SJSA1 (cell line): ENCODE results near the gene ZBTB9. TPM values are rescaled to one million over a fixed set of nuclear protein-coding genes. Genes with fewer than 3 reads are reported as not detected.

ENCODE experiments used
- DNase-seq, 2 experiments: peaks; one replicate each; pipeline ENCODE4 v3.0.0-alpha.2; 2015 to 2020; ENCODE audit warnings: low spot score in 2 of 2, low read depth in 1 of 2
- H3K27ac ChIP-seq: fragments of 250-450 bp; sonication (Bioruptor Pico); 2 replicates; pipeline ENCODE4 v1.5.1; 2020; ENCODE audit warnings: mild to moderate bottlenecking, moderate library complexity
- H3K27me3 ChIP-seq: fragments of 250-450 bp; sonication (Bioruptor Pico); replicated peaks from 2 replicates; pipeline ENCODE4 v1.5.1; 2020; ENCODE audit warnings: mild to moderate bottlenecking, moderate library complexity
- H3K36me3 ChIP-seq: fragments of 250-450 bp; sonication (Bioruptor Pico); 2 replicates; pipeline ENCODE4 v1.5.1; 2020; ENCODE audit warnings: mild to moderate bottlenecking
- H3K4me1 ChIP-seq: fragments of 250-450 bp; sonication (Bioruptor Pico); replicated peaks from 2 replicates; pipeline ENCODE4 v1.6.1; 2021; ENCODE audit warnings: mild to moderate bottlenecking
- H3K4me3 ChIP-seq: fragments of 250-450 bp; sonication (Bioruptor Pico); 2 replicates; pipeline ENCODE4 v1.5.1; 2020; ENCODE audit warnings: mild to moderate bottlenecking
- H3K9me3 ChIP-seq: fragments of 250-450 bp; sonication (Bioruptor Pico); replicated peaks from 2 replicates; pipeline ENCODE4 v1.5.1; 2020; ENCODE audit warnings: mild to moderate bottlenecking
- total RNA-seq: library from RNA; depleted of rRNA; stranded (reverse); fragments of >200 nt; shearing (Covaris generic); gene quantifications from 2 replicates; pipeline ENCODE4 v1.2.3, GENCODE V29; 2014

Gene ZBTB9
- total RNA-seq, 1 experiment from 2014 or later, result 4.4 TPM

DNA sequence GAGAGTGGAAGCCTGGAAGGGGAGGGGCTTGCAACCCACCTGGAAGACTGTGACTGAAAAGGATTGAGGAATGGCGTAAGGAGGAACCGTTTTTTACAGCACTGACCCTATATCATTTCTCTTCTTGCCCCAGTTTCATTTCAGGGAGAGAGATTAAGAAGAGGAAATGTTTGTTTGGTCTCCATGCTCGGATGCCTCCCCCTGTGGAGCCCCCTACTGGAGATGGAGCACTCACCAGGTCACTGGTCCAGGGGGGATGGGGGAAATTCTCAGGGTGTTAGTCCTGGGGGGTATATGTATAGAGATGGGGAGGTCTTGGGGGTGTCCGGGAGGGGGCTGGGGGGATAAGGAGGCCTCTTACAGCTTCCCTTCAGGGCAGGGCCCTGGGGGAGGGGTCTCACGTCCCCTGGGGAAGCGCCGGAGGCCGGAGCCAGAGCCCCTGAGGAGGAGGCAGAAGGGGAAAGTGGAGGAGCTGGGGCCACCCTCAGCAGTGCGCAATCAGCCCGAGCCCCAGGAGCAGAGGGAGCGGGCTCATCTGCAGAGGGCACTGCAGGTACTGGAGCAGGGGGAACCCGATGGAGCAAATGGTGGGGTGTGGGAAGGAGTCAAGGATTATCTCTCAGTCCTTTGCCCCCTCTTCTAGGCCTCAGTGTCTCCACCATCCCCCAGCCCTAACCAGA, 39.6 kb upstream of the ZBTB9 start:
- H3K9me3 ChIP-seq, result no peaks in the 10 kb centered on the region; the same call in 1 of the 2 replicates
- DNase-seq, result no peak
- peaks cover 49% of the 10 kb centered on the region for H3K36me3 ChIP-seq
- no peaks in the 10 kb centered on the region for H3K27me3 ChIP-seq
- peaks cover 42% of the 10 kb centered on the region for H3K4me1 ChIP-seq
- no peak overlapping the region for H3K27ac ChIP-seq
- H3K4me3 ChIP-seq, result no peak overlapping the region

DNA sequence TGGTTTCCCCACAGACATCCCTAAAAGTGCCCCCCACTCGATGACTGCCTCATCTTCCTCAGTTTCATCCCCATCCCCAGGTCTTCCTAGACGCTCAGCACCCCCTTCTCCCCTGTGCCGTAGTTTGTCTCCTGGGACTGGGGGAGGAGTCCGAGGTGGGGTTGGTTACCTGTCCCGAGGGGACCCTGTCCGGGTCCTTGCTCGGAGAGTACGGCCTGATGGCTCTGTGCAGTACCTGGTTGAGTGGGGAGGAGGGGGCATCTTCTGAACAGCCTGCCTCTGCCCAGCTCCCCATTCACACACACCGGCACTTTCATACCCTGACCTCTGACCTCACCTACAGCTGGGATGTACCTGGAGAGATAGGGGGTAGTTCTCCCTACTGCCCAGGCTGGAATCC, 38.5 kb upstream of the ZBTB9 start:
- H3K27ac ChIP-seq, result no peak overlapping the region

DNA sequence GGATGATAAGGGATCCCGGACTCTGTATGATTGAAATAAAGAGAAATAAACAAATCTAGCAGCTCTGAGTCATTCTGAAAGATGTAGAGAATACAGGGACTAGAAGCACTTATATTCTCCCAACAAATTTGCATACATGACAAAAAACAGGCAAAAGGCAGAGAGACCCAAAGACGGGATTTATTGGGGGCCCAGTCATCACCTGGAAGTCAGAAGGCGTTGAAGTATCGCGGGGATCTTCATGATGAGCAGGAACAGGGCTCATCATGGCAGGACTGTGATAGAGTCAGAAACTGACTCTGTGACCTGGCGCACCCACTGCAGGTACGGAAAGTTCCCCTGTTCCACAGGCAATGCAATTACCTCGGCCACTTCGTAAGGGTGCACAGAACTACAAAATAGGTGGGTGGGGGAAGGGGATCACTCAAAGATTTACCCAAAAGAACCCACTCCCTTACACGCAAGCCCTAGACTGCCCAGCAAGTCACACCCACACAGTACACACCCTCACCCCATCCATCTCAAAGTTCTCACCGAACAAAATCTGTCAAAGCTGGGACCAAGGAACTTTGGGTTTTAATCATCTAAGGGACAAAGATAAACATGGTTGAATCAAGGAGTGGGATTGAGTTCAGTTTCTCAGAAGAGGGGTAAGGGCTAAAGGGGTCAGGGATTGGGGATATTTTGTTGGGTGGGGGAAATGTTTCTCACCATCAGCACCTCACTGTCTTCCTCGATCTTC, 37.8 kb upstream of the ZBTB9 start:
- Histone ChIP-seq H3K27ac (peak overlapping the region; percentile 78), H3K36me3 (peaks cover 44% of the 10 kb centered on the region), H3K4me3 (peak overlapping the region; percentile 52), H3K9me3 (no peaks in the 10 kb centered on the region; the same call in 1 of the 2 replicates), H3K27me3 (no peaks in the 10 kb centered on the region), H3K4me1 (peaks cover 36% of the 10 kb centered on the region)
- DNase-seq, result peak in 1 of 2 experiments; percentile 21

More for the DNA sequence above, 38.5 kb upstream of the ZBTB9 start:
- no peaks in the 10 kb centered on the region; the same call in 1 of the 2 replicates for H3K9me3 ChIP-seq
- no peak for DNase-seq
- H3K4me1 ChIP-seq, result peaks cover 39% of the 10 kb centered on the region
- peaks cover 44% of the 10 kb centered on the region for H3K36me3 ChIP-seq
- no peaks in the 10 kb centered on the region for H3K27me3 ChIP-seq
- no peak overlapping the region for H3K4me3 ChIP-seq

DNA sequence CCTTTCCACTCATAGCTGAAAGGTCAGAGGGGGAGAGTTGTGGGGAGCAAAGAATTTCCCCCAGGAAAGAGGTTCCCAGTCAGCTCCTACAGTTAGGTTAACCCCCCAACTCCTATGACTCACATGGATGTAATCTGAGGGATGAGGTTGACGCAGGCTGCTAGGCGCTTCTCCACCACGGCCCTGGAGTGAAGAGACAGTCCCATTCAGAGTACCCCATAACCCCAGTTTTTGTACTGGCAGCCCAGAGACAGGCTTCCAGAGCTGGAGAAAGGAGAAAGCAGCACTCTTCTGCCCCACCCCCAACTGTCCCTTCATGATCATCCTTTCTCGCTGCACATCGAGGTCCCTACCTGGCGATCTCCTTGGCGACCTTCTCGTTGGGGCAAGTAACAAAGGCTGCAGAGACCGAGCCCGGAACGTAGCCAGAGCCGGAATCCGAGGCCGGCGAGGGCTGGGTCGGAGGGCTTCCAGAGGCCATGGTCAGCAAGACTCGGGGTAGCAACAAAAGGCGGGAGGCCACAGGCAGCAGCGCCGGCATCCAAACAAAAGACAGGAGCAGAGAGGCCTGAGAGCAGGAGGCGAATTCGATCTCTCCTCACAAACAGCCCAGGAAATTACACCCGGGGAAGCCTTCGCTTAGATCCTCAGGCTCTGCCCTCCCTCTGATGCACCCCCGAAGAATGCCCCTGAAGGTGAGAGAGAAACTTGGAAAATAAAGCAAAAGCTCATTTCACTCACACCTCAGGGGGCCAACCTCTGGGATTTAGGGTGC, 37.1 kb upstream of the ZBTB9 start:
- H3K27ac ChIP-seq, result peak overlapping the region; percentile 78
- no peaks in the 10 kb centered on the region for H3K27me3 ChIP-seq
- no peaks in the 10 kb centered on the region; the same call in 1 of the 2 replicates for H3K9me3 ChIP-seq
- H3K4me3 ChIP-seq, result peak overlapping the region; percentile 52
- H3K4me1 ChIP-seq, result peaks cover 33% of the 10 kb centered on the region
- peaks cover 42% of the 10 kb centered on the region for H3K36me3 ChIP-seq
- peak; percentile 75 to 77 for DNase-seq

DNA sequence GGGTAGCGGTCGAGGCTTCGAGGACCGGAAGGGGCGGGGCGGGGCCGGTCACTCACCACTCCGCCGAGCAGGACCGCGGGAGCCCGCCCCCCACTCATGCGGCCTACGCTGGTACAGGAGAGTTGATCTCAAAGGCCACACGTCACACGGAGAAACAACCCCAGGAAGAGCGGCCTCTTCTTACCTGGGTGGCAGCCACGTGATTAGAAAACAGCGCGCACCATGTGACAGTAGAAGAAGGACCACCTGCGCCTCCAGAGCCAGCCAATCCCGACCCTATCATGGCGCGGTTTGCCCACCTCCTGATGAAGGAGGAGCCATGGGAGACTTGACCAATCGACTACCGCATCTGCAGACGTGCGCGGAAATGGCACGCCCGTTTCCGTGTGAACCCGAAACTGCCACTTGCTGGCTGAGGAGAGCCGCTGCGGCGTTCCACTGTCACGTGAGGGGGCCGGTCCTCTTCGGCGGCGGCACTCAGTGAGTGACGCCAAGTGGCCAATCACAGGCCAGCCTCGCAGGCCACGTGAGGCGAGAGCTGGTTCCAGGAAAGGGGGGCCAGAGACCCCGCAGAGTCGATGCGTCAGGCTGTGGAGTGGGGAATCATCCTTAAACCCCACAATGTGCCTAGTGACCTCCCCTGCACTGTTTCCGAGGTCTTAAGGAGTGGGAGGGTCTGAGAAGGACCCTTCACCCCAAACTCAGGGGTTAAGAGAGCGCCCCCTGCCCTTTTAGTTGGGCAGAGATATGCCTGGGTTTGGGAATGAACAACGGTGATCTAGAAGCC, 36.3 kb upstream of the ZBTB9 start, which contains the start of gene CUTA:
CUTA (minus strand) TSS at position 205 of the 787 bp plus-strand sequence; CDS start at position 98, 107 bp downstream.
- Histone ChIP-seq H3K27me3 (no peaks in the 10 kb centered on the region), H3K36me3 (peaks cover 34% of the 10 kb centered on the region), H3K4me3 (peak within 1 kb of the TSS; percentile 52), H3K4me1 (peaks cover 33% of the 10 kb centered on the region), H3K27ac (peak within 1 kb of the TSS; percentile 78), H3K9me3 (no peaks in the 10 kb centered on the region; the same call in 1 of the 2 replicates)
- peak; percentile 99 for DNase-seq

DNA sequence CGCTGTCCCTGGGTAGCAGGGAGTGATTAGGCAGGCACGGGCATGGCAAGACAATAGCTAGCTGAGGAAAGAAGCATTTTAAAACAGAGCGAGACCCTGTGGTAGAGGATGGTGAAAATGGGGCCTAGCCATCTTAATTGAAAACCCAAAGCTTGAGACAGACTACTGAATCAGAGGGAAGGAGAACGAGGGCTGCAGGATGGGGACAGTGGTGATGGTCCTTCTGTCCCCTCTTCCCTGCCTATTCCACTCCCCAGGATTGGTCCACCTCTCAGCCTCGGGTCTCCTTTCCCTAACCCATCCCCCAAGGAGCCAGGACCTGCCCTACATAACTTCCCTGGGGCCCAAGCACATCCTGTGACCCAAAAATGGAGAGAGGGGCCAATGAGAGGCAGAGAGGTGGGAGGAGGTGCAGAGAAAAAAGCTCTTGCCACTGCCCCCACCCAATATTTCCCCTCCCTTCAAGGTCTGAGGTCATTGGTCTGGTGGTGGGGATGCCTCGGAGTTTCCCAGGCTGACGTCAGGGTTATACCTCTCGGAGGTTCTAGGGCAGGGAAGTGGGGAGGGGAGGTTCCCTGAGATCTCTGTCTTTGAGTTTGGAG, 35.6 kb upstream of the ZBTB9 start:
- DNase-seq, result peak in 1 of 2 experiments; percentile 42

DNA sequence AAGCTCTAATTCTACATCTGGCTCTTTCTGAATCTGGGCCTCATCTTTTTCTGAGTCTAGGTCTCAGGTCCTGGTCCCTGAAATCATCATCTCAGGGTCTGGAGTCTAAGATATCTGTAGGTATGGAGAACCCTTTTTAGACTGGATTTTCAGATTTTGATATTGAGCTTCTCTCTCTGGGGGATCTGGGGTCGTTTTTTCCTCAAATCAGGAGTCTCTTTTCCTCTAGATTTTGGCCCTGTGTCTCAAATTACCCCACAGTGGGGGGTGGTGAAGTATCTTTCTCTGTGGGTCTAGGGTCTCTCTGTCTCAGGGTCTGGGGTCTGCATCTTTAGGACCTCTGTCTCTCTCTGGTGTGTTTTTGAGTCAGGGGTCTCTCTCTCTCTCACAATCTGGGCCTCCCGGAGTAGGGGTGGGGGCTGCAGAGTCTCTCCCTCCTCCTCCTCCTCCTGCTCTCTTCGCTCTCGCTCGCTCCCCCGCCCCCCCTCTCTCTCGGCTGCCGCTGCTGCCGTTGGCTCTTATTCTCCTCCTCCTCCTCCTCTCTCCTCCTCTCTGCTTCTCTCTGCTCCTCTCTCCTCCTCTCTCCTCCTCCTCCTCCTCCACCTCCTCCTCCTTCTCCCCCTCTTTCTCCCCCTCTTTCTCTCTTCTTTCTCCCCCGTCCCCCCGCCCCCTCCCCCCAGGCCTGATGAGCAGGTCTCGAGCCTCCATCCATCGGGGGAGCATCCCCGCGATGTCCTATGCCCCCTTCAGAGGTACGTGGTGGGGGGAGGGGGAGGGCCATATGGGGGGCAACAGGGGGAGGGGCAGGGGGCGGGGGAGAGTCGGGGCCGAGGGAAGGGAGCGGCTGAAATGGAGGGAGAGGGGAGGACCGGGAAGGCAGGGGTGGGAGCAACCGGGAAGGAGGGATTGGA, 34.5 kb upstream of the ZBTB9 start, which contains the start of gene SYNGAP1:
SYNGAP1 (plus strand) TSS at position 486 of the 911 bp plus-strand sequence; CDS start at position 686, 200 bp downstream.
- no peaks in the 10 kb centered on the region for H3K27me3 ChIP-seq
- peak in 1 of 2 experiments; percentile 57 for DNase-seq
- H3K9me3 ChIP-seq, result no peaks in the 10 kb centered on the region; the same call in 1 of the 2 replicates
- H3K36me3 ChIP-seq, result peaks cover 19% of the 10 kb centered on the region
- peaks cover 38% of the 10 kb centered on the region for H3K4me1 ChIP-seq
- peak within 1 kb of the TSS; percentile 77 for H3K27ac ChIP-seq
- H3K4me3 ChIP-seq, result peak within 1 kb of the TSS; percentile 19; the same call in 1 of the 2 replicates

More for the DNA sequence above, 35.6 kb upstream of the ZBTB9 start:
- Histone ChIP-seq H3K4me3 (peak overlapping the region; percentile 52), H3K9me3 (no peaks in the 10 kb centered on the region; the same call in 1 of the 2 replicates), H3K27ac (peak overlapping the region; percentile 77), H3K4me1 (peaks cover 33% of the 10 kb centered on the region), H3K36me3 (peaks cover 27% of the 10 kb centered on the region), H3K27me3 (no peaks in the 10 kb centered on the region)

DNA sequence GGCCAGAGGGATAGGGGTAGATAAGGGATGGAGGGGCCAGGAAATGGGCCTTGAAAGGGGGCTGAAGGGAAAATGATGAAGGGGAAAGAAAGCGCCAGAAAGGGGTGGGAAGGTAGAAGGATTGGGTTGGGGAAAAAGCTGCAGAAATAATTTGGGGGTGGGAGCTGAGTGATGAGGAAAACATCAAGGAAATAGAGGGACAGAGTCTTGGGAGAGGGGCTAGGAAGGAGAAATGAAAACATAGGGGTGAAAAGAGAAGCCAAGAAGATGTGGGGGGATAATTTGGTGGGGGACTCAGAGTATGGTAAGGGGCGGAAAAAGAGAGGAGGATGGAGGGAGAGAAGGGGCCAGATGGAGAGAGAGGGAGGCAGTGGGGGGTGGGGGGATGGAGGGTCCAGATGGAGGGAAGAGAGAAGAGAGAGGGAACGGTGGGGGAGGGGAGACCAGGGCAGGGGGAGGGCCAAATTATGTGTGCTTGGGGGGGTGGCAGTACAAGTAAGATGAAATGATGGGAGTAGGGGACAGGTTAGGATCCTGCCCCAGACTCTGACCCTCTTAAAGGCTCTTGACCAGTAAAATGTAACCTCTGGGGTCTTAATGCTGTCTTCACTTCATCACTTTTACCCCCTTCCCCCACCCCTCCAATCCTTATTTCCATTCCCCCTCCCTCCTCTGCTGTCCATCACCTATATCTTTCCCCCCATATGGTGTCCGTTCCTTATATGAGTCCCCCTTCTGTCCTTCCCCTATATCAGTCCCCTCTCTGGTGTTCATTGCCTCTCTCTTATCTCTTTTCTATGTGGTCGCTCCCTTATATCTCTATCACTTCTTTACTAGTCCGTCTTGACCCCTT, 33.7 kb upstream of the ZBTB9 start:
- Histone ChIP-seq H3K27me3 (no peaks in the 10 kb centered on the region), H3K9me3 (no peaks in the 10 kb centered on the region; the same call in 1 of the 2 replicates), H3K4me1 (peaks cover 40% of the 10 kb centered on the region), H3K27ac (no peak overlapping the region), H3K36me3 (peaks cover 11% of the 10 kb centered on the region), H3K4me3 (no peak overlapping the region)
- peak in 1 of 2 experiments; percentile 36 for DNase-seq

DNA sequence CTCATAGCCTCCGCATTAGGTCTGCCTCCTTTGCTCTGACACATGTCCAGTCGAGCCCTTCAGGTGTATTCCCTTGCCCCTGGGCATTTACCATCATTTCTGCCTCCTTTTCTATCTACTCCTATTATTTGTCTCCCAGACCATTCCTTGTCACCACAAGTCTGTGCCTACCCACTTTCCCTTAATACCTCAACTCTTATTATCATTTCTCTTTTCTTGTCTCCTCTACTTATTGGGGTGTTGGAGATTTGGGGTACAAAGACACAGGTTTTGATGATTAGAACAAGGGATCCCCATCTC, 33.1 kb upstream of the ZBTB9 start:
- no peaks in the 10 kb centered on the region; the same call in 1 of the 2 replicates for H3K9me3 ChIP-seq
- H3K4me3 ChIP-seq, result no peak overlapping the region
- DNase-seq, result no peak
- H3K27me3 ChIP-seq, result no peaks in the 10 kb centered on the region
- H3K36me3 ChIP-seq, result peaks cover 6% of the 10 kb centered on the region
- H3K27ac ChIP-seq, result no peak overlapping the region
- H3K4me1 ChIP-seq, result peaks cover 37% of the 10 kb centered on the region

DNA sequence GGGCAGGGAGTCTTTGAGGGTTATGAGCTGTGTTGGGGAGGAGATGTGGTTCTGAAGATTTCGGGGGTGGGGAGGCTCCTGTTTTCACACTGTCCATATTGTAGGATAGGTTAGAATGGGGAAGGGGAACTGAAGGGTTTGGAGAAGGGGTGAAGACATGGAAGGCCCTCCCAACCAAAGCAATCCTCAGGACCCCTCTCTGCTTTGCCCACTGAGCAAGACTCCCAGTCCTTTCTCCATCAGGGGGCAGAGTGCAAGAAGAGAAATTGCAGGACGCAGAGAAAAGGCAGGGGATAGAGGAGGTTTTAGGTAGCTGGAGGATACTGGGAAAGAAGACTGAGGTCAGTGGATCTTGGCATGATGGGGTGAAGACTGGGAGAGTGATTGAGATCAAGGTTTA, 30.6 kb upstream of the ZBTB9 start:
- Histone ChIP-seq H3K9me3 (no peaks in the 10 kb centered on the region; the same call in 1 of the 2 replicates), H3K27ac (no peak overlapping the region), H3K27me3 (no peaks in the 10 kb centered on the region), H3K4me3 (no peak overlapping the region), H3K4me1 (peaks cover 36% of the 10 kb centered on the region), H3K36me3 (no peaks in the 10 kb centered on the region)
- DNase-seq, result no peak
